HepG2 (cell line): Measurements from ENCODE around the gene PROC. TPM values are rescaled to one million over a fixed set of nuclear protein-coding genes. Genes with fewer than 3 reads are reported as not detected.

Experiments used
- CCDC6 ChIP-seq: sonication (generic); formaldehyde crosslinking; IDR thresholded peaks from 2 replicates; pipeline ENCODE4 v1.8.1; 2022; ENCODE audit warnings: mild to moderate bottlenecking, missing genetic modification reagents, moderate library complexity
- DNMT3B ChIP-seq: conservative IDR thresholded peaks from 2 replicates; pipeline ENCODE4 v1.6.1; 2016; ENCODE audit warnings: missing biosample characterization, control low read depth
- DZIP1 ChIP-seq: sonication (generic); formaldehyde crosslinking; IDR thresholded peaks from 2 replicates; pipeline ENCODE4 v1.5.0; 2020; ENCODE audit warnings: mild to moderate bottlenecking, missing genetic modification reagents
- NFYB ChIP-seq: sonication (generic); formaldehyde crosslinking; IDR thresholded peaks from 2 replicates; pipeline ENCODE4 v1.4.0; 2020; ENCODE audit warnings: missing genetic modification reagents
- PATZ1 ChIP-seq: sonication (generic); formaldehyde crosslinking; IDR thresholded peaks from 2 replicates; pipeline ENCODE4 v1.4.0; 2020; ENCODE audit warnings: missing genetic modification reagents
- TIGD3 ChIP-seq: sonication (generic); formaldehyde crosslinking; IDR thresholded peaks from 2 replicates; pipeline ENCODE4 v1.5.1; 2020; ENCODE audit warnings: mild to moderate bottlenecking, missing genetic modification reagents, borderline replicate concordance
- ZNF318 ChIP-seq: sonication (generic); formaldehyde crosslinking; IDR thresholded peaks from 2 replicates; pipeline ENCODE4 v1.4.0; 2020; ENCODE audit warnings: mild to moderate bottlenecking, missing genetic modification reagents
- ZNF614 ChIP-seq: IDR thresholded peaks from 2 replicates; pipeline ENCODE4 v1.6.1; 2018; ENCODE audit warnings: missing biosample characterization, missing genetic modification reagents, inconsistent platforms, borderline replicate concordance
- ZNF691 ChIP-seq: sonication (generic); formaldehyde crosslinking; IDR thresholded peaks from 2 replicates; pipeline ENCODE4 v1.4.0; 2020; ENCODE audit warnings: missing genetic modification reagents, low read depth, mild to moderate bottlenecking, borderline replicate concordance
- ZNF724P ChIP-seq: sonication (generic); formaldehyde crosslinking; IDR thresholded peaks from 2 replicates; pipeline ENCODE4 v1.8.0; 2022; ENCODE audit warnings: missing genetic modification reagents, borderline replicate concordance
- polyA plus RNA-seq, 8 experiments: library from polyadenylated mRNA; depleted of rRNA in 3 of 8; stranded (reverse) in 7 of 8; unstranded in 1 of 8; fragments of >200 nt; fragmentation: Illumina TruSeq in 4 of 8; extraction: Trizol in 4 of 8; gene quantifications; 2 replicates each; pipeline versions ENCODE4 v1.2.1 to v1.2.3, GENCODE V29; 2011 to 2016; ENCODE audit warnings: low read depth in 4 of 8, missing spikeins in 1 of 8, mixed read lengths in 1 of 8; ENCODE audit not compliant: insufficient read depth in 1 of 8
- total RNA-seq, 5 experiments: library from RNA; depleted of rRNA; stranded (reverse); fragments of >200 nt; fragmentation: Illumina TruSeq; extraction: Trizol; gene quantifications; 2 replicates each; pipeline ENCODE4 v1.2.3, GENCODE V29; 2016; ENCODE audit warnings: low read depth in 1 of 5

The PROC gene
- total and polyA plus RNA-seq, 2 of the 13 experiments (the other 11 are each of a cell fraction or from before 2014, with no cell fraction given) = 134 to 185 TPM

GRCh38 chr2:127453392-127454171 lies 35.4 kb downstream of the PROC start (continued):
- TF ChIP-seq ZNF691 (peak; percentile 79; the same call in 1 of the 2 replicates), ZNF724P (CRISPR knock-in tag) (0 out of 2 replicates have a peak, but pooled peaks have one; percentile 60), CCDC6 (CRISPR knock-in tag) (peak; percentile 72), ZNF318 (CRISPR knock-in tag) (peak; percentile 85; the same call in 1 of the 2 replicates), NFYB (CRISPR knock-in tag) (no peak), TIGD3 (CRISPR knock-in tag) (no peak), DZIP1 (0 out of 2 replicates have a peak, but pooled peaks have one; percentile 38), DNMT3B (CRISPR knock-in tag) (0 out of 2 replicates have a peak, but pooled peaks have one; percentile 66), ZNF614 (CRISPR knock-in tag) (0 out of 2 replicates have a peak, but pooled peaks have one; percentile 4), PATZ1 (no peak; the same call in 1 of the 2 replicates)
